ENCODE measurements around the gene MYO3B.
"Not testable (repeated sequence)": the region's sequence is repeated elsewhere in the genome, so short reads cannot be mapped to it uniquely, and the experiment has no call there.

Gene MYO3B

DNA sequence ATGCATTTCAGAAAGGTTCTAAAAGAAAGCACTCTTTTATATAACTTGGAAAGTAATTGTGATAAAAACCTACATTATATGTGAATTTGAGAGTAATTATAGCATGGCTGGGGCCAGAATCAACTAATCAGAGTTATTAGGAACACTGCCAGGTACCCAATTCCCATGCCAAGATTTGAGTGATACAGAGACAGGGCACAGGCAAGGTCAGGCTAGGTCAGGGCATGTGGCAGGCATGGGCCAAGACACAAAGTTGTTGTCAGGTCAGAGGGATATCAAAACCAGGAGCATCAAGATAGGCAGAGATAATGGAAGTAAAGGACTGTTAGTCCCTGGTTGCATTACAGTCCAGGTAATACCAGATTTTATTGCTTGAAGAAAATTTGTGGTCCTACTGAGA, 87.4 kb downstream of the MYO3B start:
- no peak for DNase-seq

DNA sequence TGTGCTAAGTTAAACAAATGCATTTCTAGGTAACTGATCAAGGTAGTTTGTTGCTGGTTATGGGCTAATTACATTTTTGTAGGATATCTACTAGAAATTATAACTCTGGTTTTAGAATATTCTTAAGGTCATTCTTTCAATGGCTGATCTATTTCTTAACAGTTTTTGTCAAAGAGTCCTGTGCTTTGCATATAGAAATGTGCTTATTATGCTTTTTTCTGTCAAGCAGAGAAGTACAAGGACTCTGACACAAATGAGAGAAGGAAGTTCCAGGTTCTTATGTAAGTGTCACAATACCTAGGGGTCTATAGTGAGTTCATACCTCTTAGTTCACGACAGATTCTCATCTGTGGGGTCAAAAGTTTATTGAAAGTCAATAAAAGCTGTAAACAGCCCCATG, 88.4 kb downstream of the MYO3B start:
- DNase-seq: no peak

DNA sequence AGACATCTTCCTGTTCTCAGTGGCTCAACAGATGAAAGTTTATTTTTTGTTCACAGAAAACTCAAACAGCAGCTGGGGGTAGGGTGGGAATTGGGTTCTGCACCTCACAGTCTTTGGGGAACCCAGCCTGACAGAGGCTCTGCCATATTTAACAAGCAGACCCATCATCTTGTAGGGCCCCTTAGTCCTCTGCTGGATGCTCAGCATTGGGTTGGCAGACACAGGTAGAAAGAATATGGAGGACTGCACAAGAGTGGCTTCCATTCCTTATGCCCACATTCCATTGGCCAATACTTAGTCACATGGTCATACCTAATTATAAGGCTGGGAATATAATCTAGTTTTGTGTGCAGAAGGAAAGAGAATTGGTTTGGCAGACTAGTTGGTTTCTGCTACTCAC, 89.1 kb downstream of the MYO3B start:
- DNase-seq: no peak

DNA sequence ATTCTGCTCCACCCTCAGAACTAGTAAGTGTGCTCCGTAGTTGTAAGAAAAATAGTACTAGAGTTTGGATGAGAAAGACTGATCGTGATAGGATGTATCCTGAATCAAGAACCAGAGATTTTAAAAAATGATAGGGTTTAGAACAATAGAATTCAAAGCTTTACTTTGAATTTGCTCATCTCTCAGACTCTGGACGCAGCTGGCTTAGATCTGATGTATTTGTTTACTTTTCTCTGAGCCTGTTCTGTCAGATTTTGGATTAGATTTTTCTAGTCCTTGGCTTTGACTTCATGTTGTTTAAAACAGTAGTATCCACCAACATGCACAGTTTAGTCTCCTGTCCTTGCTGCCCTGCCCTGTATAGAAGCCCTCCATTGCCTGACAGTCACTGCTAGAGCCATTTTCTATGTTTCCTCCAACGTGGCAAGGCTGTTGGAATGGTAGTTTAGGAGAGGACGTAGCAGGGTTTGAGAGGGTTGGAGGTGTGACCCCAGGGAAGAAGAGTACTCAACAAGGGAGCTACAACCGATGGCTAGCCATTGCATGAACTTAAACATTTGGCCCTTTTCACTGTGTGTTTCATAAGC, 92.4 kb downstream of the MYO3B start:
- no peak for DNase-seq

DNA sequence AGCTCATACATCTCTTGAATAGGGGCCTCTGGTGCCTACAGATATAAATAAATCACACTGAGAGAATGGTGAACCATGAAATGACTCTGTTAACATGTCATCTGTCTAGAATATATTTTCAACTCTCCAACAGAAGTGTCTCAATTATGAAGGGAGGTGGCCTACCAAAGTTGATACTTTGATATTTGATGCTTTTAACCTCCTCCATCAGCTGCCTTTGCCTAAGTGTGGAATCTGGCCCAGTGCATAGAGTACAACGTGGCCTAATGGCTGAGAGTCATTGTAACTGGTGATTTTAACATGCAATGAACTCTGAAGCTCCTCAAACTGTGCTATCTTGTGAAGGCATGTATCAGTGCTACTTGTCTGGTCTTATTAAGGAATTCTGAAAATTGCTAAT, 93.4 kb downstream of the MYO3B start:
- DNase-seq: no peak

DNA sequence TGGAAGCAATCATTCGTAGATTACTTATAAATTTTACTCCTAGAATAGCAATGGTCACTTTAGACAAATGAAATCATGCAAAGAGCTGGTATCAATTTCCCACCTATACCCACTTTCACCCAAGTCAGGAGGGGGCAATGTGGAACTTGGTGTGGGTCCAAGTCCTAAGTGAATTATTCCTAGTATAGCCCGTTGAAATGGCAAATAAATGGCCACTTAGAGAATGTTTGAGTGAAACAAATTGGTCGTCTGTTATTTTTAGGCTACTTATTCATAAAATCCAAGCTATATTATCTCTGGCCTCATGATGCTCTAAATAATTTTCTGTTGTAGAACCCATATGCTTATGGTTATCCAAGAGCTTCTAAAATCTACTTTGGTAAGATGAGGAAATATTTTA, 98.1 kb downstream of the MYO3B start:
- DNase-seq: no peak

- DNase-seq: no peak
These were observed 99.1 kb downstream of the MYO3B start for GRCh38 chr2:170276925-170277629.

GRCh38 chr2:170277951-170278350, 100.0 kb downstream of the MYO3B start:
- DNase-seq: no peak

DNA sequence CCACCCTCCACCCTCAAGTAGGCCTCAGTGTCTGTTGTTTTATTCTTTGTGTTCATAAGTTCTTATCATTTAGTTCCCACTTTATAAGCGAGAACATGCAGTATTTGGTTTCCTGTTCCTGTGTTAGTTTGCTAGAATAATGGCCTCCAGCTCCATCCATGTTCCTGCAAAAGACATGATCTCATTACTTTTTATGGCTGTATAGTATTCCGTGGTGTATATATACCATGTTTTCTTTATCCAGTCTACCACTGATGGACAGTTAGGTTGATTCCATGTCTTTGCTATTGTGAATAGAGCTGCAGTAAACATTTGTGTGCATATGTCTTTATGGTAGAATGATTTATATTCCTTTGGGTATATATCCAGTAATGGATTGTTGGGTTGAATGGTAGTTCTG, 101.7 kb downstream of the MYO3B start:
- DNase-seq: not testable (repeated sequence)

DNA sequence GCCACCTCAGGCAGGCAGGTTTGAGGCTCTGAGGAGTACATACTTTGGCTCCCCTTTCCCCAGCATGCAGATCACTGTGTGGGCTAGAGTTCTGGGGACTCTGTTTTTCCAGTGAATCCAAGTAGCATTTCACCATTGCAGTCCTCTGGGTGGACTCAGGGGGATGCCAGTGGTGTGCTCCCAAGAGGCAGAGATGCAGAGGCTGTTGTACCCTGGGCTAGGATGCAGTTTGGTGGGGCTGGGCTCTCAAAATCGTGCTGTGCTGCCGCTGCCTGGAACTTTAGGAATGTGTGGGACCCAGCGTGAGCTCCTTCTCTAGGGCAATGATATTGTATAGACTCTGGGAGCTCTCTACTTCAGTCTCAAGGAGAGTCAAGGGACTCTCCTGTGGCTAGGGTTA, 104.9 kb downstream of the MYO3B start:
- no peak for DNase-seq

DNA sequence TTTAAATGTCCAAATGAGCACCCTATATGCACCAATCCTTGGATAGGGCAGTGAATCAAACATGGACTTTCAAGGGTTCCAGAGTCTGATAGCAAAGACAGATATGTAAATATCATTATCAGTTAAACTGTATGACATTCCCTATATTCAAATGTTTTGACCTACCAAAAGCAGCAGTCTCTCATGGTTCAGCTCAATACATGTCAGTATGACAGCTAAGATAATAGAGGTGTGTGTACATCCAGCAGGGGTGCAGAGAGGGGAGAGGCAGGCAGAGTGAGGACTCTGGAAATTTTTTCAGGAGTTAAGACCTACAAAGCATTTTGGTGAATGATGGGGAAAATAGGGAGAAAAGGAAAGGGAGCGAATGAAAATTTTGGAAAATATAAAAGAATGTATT, 106.3 kb downstream of the MYO3B start:
- no peak for DNase-seq

DNA sequence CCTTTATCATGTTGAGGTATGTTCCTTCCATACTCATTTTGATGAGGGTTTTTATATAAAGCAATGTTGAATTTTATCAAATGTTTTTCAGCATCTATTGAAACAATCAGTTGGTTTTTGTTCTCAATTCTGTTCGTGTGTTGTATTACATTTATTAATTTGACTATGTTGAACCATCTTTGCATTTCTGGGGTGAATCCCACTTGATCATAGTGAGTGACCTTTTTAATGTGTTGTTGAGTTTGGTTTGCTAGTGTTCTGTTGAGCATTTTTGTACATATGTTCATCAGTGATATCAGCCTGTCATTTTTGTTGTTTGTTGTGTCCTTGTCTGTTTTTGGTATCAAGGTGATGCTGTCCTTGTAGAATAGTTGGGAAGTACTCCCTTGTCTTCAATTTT, 110.9 kb downstream of the MYO3B start:
- no peak for DNase-seq

DNA sequence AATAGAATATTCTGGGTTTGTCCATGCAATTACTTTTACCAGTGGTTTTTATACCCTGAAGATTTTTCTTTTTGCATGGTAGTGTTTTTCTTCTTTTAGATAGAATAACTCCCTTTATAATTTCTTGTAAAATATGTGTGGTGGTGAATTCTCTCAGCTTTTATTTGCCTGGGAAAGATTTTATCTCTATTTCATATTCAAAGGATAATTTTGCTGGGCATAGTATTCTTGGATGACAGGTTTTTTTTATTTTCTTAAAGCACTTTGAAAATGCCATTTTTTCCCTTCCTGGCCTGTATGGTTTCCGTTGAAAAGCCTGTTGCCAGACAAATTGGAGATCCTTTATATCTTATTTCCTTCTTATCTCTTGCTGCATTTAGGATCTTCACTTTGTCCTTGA, 113.5 kb downstream of the MYO3B start:
- DNase-seq: no peak

DNA sequence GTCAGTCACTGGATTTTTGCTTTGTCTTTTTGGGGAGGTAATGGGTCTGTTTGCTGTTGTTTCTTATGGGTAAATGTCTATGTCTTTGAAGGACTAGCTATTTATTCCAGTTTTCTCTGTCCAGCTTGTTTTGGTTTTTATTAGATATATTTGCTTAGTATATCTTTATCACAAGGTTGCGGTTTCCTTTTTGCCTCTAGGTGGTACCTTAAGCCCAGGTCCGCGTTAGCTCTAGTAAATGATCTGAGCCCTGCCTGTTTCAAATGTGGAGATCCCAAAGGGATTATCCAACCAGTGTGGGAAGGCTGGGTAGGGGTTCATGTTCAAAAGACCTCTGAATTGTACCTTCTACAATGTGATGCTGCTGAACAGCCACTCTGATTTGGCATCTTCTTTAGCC, 114.5 kb downstream of the MYO3B start:
- no peak for DNase-seq

- DNase-seq: no peak
These were observed 119.5 kb downstream of the MYO3B start for GRCh38 chr2:170297496-170297895.

DNA sequence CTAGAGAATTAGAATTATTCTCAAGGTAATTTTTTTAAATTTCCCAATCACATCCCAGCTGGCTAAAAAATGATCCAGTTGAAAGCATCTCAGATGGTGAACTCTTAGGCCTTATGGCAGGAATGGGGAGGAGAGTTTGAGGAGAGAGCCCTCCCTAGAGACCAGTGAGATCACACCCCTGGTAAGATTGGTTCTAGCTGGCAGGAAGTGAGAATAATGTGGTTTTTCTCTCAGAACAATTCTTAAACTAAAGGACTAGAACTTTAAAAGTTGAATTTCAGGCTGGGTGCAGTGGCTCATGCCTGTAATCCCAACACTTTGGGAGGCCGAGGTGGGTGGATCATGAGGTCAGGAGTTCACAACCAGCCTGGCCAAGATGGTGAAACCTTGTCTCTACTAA, 120.2 kb downstream of the MYO3B start:
- no peak for DNase-seq

DNA sequence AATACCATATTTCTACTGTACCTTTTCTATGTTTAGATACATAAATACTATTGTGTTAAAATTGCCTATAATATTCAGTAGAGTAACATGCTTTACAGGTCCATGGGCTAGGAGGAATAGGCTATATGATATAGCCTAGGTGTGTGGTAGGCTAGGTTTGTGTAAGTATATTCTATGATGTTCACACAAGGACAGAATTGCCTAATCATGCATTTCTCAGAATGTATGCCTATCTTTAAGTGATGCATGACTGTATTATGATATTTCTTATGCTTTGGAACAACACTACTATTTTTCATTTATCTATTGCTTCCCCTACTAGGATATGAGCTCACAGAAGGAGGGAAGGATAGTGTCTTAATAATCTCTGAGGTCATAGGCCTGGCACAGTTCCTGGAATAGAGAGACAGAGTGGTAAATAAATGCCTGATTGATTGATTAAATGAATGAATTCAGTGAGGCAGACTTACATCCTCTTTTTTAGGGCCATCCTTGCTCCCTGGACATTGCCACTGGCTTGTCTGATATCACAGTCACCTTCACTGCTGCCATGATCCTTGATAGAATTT, 121.0 kb downstream of the MYO3B start:
- no peak for DNase-seq

DNA sequence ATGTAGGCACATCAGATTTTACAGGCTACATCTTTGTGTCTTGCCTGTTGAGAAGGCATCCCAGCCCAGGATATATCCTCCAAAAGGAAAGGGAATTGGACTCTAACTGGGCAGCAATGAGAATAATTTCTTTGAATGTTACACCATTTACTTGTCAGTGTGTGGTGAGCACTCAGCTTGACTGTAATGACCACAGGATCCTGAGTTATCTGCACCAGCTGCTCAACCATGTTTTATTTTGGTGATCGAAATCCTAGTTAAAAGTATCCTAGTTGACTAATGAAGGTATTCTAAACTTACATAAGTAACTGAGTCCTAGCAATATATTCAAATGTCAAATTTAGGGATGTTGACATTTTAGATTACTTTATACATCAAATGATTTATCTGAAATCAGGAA, 123.0 kb downstream of the MYO3B start:
- no peak for DNase-seq

- no peak for DNase-seq
These were observed 123.7 kb downstream of the MYO3B start for GRCh38 chr2:170301626-170302025.

GRCh38 chr2:170305711-170306110, 127.8 kb downstream of the MYO3B start:
- no peak for DNase-seq

DNA sequence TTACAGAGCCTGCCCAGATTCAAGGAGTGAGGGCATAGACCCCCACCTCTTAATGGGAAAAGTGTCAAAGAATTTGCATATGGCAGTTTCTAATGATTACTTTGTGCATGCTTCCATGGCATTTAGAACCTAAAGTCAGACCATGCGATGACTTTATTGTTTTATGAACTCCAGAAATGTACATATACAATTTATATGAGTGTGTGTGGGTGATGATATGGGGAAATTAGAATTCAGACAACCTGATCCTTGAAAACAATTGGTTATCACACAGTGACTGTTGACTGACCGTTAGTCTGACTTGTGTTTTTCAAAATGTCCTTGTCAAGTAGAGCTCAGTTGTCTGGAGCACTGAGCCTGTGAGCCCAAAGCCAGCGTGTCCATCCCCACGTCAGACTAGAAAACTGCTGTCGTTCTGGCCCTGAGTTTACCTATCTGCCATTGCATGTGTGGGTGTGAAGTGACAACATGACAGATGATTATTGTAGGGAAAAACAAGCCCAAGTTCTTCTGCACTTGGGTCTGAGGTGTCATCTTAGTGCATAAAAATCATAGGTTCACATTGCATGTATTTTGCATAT, 128.4 kb downstream of the MYO3B start:
- no peak for DNase-seq

GRCh38 chr2:170307052-170307451, 129.1 kb downstream of the MYO3B start:
- no peak for DNase-seq

DNA sequence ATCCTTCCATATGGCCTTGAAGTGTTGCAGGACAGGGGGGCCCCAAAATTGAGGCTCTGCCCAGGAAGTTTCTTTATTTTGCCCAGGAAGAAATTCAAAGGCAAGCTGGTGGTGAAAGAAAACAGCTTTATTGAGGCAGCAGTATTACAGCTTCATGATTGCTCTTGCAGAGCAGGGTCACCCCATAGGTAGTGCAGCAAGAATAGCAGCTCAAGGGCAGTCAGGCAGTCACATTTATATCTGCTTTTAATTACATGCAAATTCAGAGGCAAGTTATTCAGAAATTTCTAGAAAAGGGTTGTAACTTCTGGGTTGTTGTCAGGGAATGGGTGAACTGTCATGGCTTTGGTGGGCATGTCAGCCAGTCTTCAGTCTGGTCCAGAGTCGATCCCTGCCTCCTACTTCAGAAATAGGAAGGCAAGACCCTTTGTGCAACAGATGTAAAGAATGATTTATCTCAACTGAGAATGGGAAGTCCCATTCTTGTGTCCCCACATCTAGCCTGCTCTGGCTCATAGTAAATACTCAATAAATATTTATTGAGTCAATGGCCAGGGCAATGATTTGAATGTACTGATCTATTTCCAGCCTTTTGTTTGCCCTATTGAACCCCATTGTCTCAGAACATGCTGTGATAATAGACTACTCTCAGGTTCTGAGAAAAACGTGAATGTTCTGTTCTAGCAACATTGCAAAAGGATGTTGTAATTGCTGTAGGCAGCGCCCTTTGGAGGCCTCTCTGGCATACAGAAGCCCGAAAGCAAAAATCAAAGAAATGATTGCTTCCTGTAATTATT, 129.8 kb downstream of the MYO3B start:
- no peak for DNase-seq
